Measurements from ENCODE around the gene HMGCS1. TPM values are rescaled to one million over a fixed set of nuclear protein-coding genes. Genes with fewer than 3 reads are reported as not detected.

Gene HMGCS1
- total and polyA plus RNA-seq, 9 of the 15 experiments (the other 6 are each of a cell fraction or from before 2014, with no cell fraction given), result 43.7 to 337 (median 111) TPM

DNA sequence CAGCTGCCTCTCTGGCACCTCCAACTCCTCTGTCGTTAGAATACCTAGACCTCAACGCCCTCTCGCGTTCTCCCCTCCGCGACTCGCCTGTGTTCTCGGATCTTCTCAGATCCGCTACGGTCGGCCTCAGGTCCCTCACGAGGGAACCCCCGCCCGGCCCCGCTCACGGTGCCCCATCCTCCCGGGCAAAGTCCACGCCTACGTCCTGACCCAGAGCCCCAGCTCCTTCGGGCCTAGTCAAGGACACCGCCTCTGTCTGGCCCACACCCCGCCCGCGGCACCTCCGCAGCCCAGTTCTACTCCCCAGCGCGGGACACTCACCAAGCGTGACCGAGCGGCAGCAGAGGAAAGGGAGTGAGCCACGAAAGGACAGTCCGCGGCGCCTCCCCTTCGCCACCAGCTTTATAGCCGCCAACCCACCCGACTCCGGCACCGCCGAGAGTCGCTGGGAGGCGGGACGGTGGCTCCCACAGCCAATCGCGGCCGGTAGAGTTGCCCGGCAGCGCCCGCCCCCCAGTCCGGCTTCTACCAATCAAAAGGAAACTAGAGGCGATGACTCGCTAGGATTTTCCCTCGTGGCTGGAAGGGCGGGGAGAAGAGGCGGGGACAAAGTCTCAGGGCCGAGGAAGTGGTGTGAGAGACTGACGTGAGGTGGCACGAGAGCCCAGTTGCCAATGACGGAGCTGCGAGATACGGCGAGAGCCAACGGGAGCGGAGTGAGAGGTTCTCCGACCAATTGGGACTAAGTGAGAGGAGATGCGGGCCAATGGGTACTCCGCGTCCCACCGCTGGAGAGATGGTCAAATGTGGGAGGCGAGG is at the start of gene HMGCS1 (continued):
- TF ChIP-seq, protein P1, sequence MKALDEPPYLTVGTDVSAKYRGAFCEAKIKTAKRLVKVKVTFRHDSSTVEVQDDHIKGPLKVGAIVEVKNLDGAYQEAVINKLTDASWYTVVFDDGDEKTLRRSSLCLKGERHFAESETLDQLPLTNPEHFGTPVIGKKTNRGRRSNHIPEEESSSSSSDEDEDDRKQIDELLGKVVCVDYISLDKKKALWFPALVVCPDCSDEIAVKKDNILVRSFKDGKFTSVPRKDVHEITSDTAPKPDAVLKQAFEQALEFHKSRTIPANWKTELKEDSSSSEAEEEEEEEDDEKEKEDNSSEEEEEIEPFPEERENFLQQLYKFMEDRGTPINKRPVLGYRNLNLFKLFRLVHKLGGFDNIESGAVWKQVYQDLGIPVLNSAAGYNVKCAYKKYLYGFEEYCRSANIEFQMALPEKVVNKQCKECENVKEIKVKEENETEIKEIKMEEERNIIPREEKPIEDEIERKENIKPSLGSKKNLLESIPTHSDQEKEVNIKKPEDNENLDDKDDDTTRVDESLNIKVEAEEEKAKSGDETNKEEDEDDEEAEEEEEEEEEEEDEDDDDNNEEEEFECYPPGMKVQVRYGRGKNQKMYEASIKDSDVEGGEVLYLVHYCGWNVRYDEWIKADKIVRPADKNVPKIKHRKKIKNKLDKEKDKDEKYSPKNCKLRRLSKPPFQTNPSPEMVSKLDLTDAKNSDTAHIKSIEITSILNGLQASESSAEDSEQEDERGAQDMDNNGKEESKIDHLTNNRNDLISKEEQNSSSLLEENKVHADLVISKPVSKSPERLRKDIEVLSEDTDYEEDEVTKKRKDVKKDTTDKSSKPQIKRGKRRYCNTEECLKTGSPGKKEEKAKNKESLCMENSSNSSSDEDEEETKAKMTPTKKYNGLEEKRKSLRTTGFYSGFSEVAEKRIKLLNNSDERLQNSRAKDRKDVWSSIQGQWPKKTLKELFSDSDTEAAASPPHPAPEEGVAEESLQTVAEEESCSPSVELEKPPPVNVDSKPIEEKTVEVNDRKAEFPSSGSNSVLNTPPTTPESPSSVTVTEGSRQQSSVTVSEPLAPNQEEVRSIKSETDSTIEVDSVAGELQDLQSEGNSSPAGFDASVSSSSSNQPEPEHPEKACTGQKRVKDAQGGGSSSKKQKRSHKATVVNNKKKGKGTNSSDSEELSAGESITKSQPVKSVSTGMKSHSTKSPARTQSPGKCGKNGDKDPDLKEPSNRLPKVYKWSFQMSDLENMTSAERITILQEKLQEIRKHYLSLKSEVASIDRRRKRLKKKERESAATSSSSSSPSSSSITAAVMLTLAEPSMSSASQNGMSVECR (CRISPR knock-in tag; IDR thresholded peaks at IDR 0.05), result peak; percentile 73; the same call in 1 of the 2 replicates
- TF ChIP-seq, protein P2, sequence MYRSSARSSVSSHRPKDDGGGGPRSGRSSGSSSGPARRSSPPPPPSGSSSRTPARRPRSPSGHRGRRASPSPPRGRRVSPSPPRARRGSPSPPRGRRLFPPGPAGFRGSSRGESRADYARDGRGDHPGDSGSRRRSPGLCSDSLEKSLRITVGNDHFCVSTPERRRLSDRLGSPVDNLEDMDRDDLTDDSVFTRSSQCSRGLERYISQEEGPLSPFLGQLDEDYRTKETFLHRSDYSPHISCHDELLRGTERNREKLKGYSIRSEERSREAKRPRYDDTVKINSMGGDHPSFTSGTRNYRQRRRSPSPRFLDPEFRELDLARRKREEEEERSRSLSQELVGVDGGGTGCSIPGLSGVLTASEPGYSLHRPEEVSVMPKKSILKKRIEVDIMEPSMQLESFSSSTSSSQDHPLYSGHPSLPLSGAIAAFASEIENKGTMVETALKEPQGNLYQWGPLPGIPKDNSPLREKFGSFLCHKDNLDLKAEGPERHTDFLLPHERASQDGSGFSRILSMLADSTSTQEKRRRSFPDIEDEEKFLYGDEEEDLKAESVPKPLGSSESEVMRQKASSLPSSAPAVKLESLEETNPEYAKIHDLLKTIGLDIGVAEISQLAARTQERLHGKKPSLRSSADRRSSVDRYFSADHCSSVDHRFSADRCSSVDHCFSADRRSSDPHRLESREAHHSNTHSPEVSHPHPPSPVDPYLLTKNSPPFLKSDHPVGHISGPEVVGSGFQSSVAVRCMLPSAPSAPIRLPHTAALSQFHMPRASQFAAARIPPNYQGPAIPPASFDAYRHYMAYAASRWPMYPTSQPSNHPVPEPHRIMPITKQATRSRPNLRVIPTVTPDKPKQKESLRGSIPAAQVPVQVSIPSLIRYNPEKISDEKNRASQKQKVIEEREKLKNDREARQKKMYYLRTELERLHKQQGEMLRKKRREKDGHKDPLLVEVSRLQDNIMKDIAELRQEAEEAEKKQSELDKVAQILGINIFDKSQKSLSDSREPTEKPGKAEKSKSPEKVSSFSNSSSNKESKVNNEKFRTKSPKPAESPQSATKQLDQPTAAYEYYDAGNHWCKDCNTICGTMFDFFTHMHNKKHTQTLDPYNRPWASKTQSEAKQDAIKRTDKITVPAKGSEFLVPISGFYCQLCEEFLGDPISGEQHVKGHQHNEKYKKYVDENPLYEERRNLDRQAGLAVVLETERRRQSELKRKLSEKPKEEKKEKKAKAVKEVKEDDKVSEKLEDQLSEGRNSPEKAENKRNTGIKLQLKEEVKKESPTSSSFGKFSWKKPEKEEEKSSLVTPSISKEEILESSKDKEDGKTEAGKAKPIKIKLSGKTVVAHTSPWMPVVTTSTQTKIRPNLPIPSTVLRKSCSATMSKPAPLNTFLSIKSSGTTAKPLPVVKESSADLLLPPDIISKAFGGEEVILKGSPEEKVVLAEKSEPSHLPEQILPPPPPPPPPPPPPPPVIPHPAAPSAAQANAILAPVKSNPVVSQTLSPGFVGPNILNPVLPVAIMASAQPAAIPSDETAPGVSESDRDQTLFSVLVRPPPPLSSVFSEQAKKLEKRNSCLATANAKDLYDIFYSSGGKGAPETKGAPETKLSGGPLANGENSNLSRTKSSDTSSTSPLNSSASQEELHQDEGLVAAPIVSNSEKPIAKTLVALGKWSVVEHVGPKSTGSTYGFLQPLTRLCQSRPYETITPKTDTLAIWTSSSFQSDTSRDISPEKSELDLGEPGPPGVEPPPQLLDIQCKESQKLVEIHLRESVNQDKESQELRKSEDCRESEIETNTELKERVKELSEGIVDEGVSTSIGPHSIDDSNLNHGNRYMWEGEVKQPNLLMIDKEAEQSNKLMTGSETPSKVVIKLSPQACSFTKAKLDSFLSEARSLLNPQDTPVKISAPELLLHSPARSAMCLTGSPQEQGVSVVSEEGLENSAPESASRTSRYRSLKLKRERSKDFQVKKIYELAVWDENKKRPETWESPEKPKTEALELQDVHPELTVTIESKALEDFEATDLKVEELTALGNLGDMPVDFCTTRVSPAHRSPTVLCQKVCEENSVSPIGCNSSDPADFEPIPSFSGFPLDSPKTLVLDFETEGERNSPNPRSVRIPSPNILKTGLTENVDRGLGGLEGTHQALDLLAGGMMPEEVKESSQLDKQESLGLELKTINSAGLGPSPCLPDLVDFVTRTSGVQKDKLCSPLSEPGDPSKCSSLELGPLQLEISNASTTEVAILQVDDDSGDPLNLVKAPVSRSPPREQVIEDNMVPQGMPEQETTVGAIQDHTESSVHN (IDR thresholded peaks at IDR 0.05; ENCODE audit: borderline replicate concordance in 1 of 2, low read depth in 1 of 2), result no peak
- TF ChIP-seq, protein P3, sequence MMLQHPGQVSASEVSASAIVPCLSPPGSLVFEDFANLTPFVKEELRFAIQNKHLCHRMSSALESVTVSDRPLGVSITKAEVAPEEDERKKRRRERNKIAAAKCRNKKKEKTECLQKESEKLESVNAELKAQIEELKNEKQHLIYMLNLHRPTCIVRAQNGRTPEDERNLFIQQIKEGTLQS (IDR thresholded peaks at IDR 0.05), result peak; percentile 52; the same call in 1 of the 2 replicates
- TF ChIP-seq, protein P3 (CRISPR knock-in tag; conservative IDR thresholded peaks at IDR 0.05), result peak; percentile 10; the same call in 1 of the 2 replicates
